Measurements from ENCODE around the gene FREM1.

FREM1 gene

DNA sequence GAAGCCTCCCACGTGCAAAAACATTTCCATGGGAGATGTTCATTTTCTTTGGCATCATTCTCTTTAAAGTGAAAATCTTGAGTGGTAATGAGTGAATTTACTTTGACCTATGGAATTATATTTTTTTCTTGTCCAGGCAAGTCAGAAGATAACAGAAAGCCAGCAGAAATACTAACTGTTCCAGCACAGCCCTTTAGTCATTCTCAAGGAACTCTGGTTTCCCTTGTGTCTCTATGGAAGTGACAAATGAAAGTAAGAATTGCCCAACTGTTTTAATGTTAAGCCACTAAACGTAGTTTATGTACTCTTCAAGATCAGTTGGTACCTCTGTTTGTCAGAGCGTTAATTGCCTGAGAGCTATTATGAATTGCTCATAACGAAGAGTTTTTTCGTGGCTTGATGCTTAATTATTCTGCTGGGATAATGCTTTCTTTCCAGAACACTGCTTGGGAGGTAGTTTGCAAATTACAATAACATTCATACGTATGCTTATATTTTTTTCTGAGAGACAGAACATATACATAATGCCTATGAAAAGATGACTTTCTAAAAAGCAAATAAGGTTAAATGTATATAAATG, 103.2 kb downstream of the FREM1 start:
- no peak for DNase-seq

DNA sequence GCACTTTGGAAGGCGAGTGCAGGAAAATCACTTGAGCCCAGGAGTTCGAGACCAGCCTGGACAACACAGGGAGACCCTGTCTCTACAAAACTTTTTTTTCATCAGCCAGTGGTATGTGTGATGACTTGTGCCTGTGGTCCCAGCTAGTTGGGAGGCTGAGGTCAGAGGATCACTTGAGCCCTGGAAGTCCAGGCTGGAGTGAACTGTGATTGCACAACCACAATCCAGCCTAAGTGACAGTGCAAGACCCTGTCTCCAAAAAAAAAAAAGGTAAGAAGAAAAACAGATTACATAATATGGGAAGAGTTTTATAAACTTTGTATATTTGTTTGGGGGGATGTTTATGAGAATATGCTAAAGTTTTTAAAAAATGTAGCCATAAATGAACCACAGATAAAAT, 111.2 kb downstream of the FREM1 start:
- no peak for DNase-seq

- DNase-seq: no peak
These were observed 112.8 kb downstream of the FREM1 start for GRCh38 chr9:14797435-14797834.

DNA sequence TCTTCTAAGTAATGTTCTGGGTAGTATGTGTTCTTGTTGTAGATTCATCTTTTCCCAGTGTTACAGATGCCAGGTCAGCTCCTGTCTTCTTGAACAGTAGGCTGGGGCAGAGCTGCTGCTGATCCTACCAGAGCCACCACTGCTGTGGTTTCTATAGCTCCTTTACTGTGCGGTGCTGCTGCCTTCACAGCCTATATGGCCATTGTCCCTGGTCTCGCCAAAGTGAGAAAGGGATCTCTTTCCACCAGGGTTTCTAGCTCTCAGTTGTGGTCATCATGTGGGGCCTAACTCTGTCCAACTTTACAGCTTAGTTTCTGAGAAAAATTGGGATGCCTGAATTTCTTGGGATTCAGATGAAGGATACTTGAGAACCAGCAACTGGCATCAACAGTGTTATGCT, 116.8 kb downstream of the FREM1 start:
- no peak for DNase-seq

DNA sequence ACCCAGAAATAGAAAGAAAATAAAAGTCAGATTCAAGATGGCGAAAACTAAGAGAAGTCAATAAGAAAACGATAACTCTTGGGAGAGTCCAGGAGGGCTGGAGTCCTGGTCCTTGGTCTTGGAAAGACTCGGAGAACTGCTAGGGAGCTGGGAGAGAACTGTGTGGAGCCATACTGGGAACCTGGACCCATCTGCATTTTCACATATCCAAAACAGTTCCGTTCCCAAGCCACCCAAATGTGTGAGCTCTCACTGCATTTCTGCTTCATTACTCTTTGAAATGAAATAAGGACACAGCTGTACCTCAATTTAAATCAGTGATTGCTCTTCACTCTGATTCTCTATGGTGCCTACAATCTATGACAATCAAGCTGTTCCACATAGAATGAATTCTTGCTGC, 119.6 kb downstream of the FREM1 start:
- no peak for DNase-seq

DNA sequence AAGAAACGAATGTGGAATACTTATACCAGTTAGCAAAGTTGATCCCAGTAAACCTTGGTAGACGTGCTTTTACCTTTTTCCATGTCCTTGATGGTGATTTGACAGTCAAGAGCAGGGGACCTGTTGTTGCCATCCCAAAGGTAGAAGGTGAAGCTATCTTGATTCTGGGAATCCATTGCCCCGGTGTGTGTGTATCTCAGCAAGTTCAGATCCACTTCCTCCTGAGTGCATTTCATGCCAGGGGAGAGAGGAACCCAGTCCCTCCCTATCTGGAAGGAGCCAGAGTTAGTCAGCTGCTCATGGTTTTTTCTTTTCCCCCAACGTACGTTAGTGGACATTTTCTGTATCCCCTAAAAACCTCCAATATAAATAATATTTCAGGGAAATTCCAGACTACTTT, 121.4 kb downstream of the FREM1 start:
- DNase-seq: no peak

- no peak for DNase-seq
These were observed 126.9 kb downstream of the FREM1 start for GRCh38 chr9:14783358-14783757.

DNA sequence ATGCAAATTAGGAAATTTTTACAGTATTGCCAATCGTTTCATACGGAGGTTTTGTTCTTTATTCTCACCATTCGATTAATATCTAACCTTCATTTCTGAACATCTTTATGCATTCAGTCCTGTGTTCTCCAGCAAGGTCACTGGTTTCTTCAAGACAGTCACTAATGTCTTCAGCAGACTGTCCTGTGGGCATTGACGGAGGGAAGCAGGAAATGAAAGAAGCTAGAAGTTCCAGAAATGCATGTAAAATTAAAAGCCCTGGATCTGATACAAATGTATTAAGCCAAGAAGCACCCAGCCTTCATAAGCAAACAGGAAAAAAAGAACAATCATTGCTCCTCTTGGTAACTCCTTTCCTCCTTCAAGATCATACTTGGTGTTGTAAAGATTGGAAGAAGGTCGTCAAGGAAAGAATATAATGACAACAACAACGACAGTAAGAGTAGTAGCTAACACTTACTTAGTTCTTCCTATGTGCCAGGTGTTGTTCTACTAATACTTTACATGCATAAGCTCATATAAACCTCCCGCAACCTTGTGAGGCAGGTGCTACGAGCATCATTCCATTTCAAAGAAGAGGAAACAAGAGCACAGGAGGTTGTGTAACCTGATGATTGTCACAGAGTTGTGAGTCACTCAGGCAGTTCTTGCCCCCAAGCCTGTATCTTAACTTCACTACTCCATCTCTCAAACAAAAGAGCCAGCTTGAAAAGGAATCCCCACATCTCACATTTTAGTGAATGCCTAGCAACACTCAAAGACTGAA, 127.8 kb downstream of the FREM1 start:
- DNase-seq: no peak

DNA sequence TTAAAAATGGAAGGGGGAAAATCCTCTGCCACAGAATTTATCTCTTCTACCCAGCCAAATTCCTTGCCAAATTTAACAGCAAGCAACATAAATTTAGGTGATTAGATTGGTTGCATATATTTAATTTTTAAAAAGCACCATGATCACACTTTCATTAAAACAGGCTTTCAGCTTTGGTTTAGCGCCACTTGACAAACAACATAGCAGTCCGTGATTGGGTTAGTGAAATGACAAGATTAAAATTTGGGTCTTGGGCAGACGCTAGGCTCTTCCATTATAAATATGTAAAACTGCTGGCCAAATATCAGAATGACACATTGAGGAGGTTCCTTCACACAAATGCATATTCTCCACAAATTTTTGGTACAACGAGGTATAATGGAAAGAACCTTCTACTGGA, 129.5 kb downstream of the FREM1 start:
- DNase-seq: no peak

- DNase-seq: no peak
These were observed 130.0 kb downstream of the FREM1 start for GRCh38 chr9:14780251-14780650.

- DNase-seq: no peak
These were observed 130.6 kb downstream of the FREM1 start for GRCh38 chr9:14779566-14780022.

GRCh38 chr9:14778565-14778964, 131.7 kb downstream of the FREM1 start:
- DNase-seq: no peak

GRCh38 chr9:14775917-14776316, 134.3 kb downstream of the FREM1 start:
- no peak for DNase-seq

DNA sequence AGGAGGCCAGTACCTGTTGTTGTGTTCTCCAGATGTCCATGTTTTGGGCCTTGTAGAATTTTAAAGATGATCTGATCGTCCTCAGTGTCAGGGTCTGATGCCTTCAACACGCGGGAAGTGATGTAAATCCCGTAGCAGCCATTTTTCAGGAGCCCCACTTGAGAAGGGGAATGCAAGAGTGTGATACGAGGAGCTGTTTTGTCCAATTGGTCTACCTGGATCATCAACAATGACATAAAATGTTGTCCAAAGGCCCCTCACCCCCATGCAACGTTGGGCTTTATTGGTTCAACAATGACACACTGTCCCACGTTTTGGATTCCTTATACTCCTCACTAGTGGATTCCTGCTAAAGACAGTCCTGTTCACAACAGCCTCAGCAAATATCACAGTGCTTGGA, 139.6 kb downstream of the FREM1 start:
- DNase-seq: no peak

- DNase-seq: peak; percentile 18
These were observed 141.0 kb downstream of the FREM1 start for GRCh38 chr9:14769230-14769571.

GRCh38 chr9:14768405-14769229, 141.6 kb downstream of the FREM1 start:
- DNase-seq: peak; percentile 57

GRCh38 chr9:14766299-14766698, 143.9 kb downstream of the FREM1 start:
- DNase-seq: no peak

- no peak for DNase-seq
These were observed 148.6 kb downstream of the FREM1 start for GRCh38 chr9:14761584-14761983.

DNA sequence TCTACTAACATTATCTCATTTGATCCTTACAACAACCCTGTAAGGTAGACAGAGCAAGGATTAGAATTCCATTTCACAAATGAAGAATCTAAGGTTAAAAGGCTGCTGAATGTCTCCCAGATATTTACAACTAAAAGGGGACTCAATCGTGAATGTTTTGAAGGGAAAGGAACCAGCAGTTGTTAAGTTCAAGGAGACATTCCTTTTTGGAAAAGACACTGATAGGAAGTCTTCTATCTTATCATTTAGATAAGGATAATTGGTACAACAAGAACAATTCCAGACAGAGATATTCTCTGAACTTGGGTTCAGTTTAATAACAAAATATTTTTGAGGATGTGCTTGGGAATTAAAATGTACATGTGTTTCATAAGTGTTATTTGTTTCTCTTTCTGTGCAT, 150.2 kb downstream of the FREM1 start:
- DNase-seq: no peak

DNA sequence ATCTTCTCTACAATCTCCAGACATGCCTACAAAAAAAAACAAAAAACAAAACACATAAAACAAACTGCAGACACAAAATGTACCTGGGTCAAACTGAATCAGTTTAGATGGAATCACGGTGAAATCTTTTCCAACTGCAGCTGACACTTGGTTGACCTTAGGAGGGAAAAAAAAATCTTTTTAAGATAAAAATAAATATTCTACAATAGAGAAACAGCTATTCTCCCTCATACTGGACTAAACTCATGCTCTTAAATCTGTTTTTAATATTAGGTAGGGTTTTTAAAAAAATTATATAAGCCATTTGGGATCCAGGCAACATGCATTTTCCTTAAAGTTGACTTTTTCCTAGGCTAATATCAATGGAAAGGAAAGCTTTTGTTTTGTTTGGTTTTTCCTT, 153.9 kb downstream of the FREM1 start:
- DNase-seq: no peak

DNA sequence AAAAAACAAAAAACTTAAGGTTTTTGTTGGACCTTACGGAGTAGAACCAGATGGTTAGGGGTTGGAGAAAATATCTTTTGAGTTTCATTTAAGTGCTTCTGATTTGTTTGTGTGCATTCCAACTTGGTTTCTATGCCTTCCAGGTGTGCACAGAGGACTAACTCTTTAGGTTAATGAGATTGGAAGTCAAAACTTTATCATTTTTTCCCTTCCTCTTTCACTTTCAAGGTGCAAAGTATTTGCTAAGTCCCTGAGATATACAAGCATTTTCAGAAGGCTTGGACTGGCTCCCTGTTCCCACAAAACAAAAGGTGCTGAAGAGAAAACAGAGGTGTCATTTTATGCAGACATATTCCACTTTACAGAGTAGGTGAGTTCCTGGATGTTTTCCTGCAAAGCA, 157.4 kb downstream of the FREM1 start:
- DNase-seq: no peak

GRCh38 chr9:14752271-14752670, 158.0 kb downstream of the FREM1 start:
- DNase-seq: no peak

GRCh38 chr9:14750821-14751220, 159.4 kb downstream of the FREM1 start:
- DNase-seq: no peak

- DNase-seq: peak; percentile 43
These were observed 160.5 kb downstream of the FREM1 start for GRCh38 chr9:14749741-14750211.

All from midbrain (tissue), 1 donor.